IMR-90 (cell line): ENCODE data around the gene AAK1. TPM values are rescaled to one million over a fixed set of nuclear protein-coding genes. Genes with fewer than 3 reads are reported as not detected.

ENCODE experiments used
- ATAC-seq: fragments of 200-7000 bp; cut with Tn5 transposase; 2 replicates; pipeline ENCODE4 v1.9.1; 2020; ENCODE audit warnings: low read depth, mild to moderate bottlenecking, moderate library complexity
- BruUV-seq: library from RNA; stranded (reverse); fragments of 400-500 nt; replicated peaks from 2 replicates; lab custom pipeline; 2021; lab: Mats Ljungman, UMichigan
- CTCF ChIA-PET: fragments of 300-600 bp; formaldehyde crosslinking; extraction: SDS; loops from one replicate; lab custom pipeline; 2021; ENCODE audit warnings: antibody characterized with exemption; lab: Yijun Ruan, JAX
- POLR2A ChIA-PET: fragments of 300-600 bp; sonication (Branson Sonifier 250); formaldehyde crosslinking; loops from one replicate; lab custom pipeline; 2022; ENCODE audit warnings: antibody characterized with exemption; ENCODE audit not compliant: unreplicated experiment; lab: Charles Lee
- DNase-seq: peaks from one replicate; pipeline ENCODE4 v3.0.0; 2013
- H2AFZ ChIP-seq: replicated peaks from 2 replicates; pipeline ENCODE3; 2013; ENCODE audit warnings: low read length, mild to moderate bottlenecking; ENCODE audit not compliant: poor library complexity
- H2AK5ac ChIP-seq: 2 replicates; pipeline ENCODE4 v1.6.1; 2013; ENCODE audit warnings: low read depth, low read length, inconsistent platforms
- H2AK9ac ChIP-seq: replicated peaks from 2 replicates; pipeline ENCODE3; 2013; ENCODE audit warnings: mild to moderate bottlenecking, low read depth, low read length, moderate library complexity; ENCODE audit not compliant: poor library complexity
- H2BK120ac ChIP-seq: 2 replicates; pipeline ENCODE4 v1.6.1; 2013; ENCODE audit warnings: low read depth, low read length, inconsistent platforms
- H2BK15ac ChIP-seq: 3 replicates; pipeline ENCODE4 v1.6.1; 2013; ENCODE audit warnings: low read depth, low read length, inconsistent platforms
- H2BK20ac ChIP-seq: 2 replicates; pipeline ENCODE4 v1.6.1; 2013; ENCODE audit warnings: low read depth, mild to moderate bottlenecking, inconsistent platforms, low read length, moderate library complexity
- H2BK5ac ChIP-seq: 2 replicates; pipeline ENCODE4 v1.6.1; 2013; ENCODE audit warnings: mild to moderate bottlenecking, low read depth, low read length, inconsistent platforms; ENCODE audit not compliant: poor library complexity, severe bottlenecking
- H3K14ac ChIP-seq: replicated peaks from 2 replicates; pipeline ENCODE4 v1.6.1; 2013; ENCODE audit warnings: low read depth, low read length, inconsistent platforms
- H3K18ac ChIP-seq: 2 replicates; pipeline ENCODE4 v1.6.1; 2013; ENCODE audit warnings: low read depth, low read length, control low read depth
- H3K23ac ChIP-seq: 2 replicates; pipeline ENCODE4 v1.6.1; 2013; ENCODE audit warnings: low read depth, low read length, inconsistent platforms
- H3K27ac ChIP-seq: 2 replicates; pipeline ENCODE4 v1.5.1; 2013; ENCODE audit warnings: mild to moderate bottlenecking, control low read depth, low read length; ENCODE audit not compliant: insufficient read depth
- H3K27me3 ChIP-seq: 2 replicates; pipeline ENCODE4 v1.6.1; 2013; ENCODE audit warnings: low read length; ENCODE audit not compliant: control insufficient read depth, insufficient read depth
- H3K36me3 ChIP-seq: 2 replicates; pipeline ENCODE4 v1.6.1; 2013; ENCODE audit warnings: low read length, mixed read lengths; ENCODE audit not compliant: control insufficient read depth, insufficient read depth
- H3K4ac ChIP-seq: 2 replicates; pipeline ENCODE4 v1.6.1; 2013; ENCODE audit warnings: low read depth, low read length, inconsistent platforms
- H3K4me1 ChIP-seq: 2 replicates; pipeline ENCODE4 v1.6.1; 2013; ENCODE audit warnings: low read length, mixed read lengths; ENCODE audit not compliant: control insufficient read depth, insufficient read depth
- H3K4me2 ChIP-seq: 2 replicates; pipeline ENCODE4 v1.6.1; 2013; ENCODE audit warnings: low read depth, mild to moderate bottlenecking, control low read depth, low read length, moderate library complexity
- H3K4me3 ChIP-seq: 2 replicates; pipeline ENCODE4 v1.5.1; 2013; ENCODE audit warnings: low read depth, mild to moderate bottlenecking, control low read depth, low read length, moderate library complexity; ENCODE audit not compliant: insufficient read depth
- H3K56ac ChIP-seq: 2 replicates; pipeline ENCODE4 v1.6.1; 2013; ENCODE audit warnings: low read length, inconsistent platforms; ENCODE audit not compliant: insufficient read depth; ENCODE audit errors: extremely low read depth
- H3K79me1 ChIP-seq, 2 experiments: 2 replicates each; pipeline ENCODE4 v1.6.1; 2013; ENCODE audit warnings: low read length in 2 of 2, inconsistent platforms in 1 of 2, low read depth in 1 of 2
- H3K9ac ChIP-seq: 2 replicates; pipeline ENCODE4 v1.6.1; 2013; ENCODE audit warnings: low read depth, low read length, control low read depth
- H3K9me1 ChIP-seq: 2 replicates; pipeline ENCODE4 v1.6.1; 2013; ENCODE audit warnings: low read length, inconsistent platforms; ENCODE audit not compliant: insufficient read depth
- H3K9me3 ChIP-seq: 2 replicates; pipeline ENCODE4 v1.6.1; 2013; ENCODE audit warnings: low read length; ENCODE audit not compliant: control insufficient read depth, insufficient read depth
- H4K20me1 ChIP-seq: 2 replicates; pipeline ENCODE4 v1.6.1; 2013; ENCODE audit warnings: low read length, inconsistent platforms; ENCODE audit not compliant: insufficient read depth
- H4K5ac ChIP-seq: 2 replicates; pipeline ENCODE4 v1.6.1; 2013; ENCODE audit warnings: mild to moderate bottlenecking, low read depth, low read length, control low read depth
- H4K8ac ChIP-seq, 2 experiments: 2 replicates each; pipeline ENCODE4 v1.6.1; 2013; ENCODE audit warnings: low read depth in 2 of 2, low read length in 2 of 2, control low read depth in 1 of 2, inconsistent platforms in 1 of 2
- H4K91ac ChIP-seq: 2 replicates; pipeline ENCODE4 v1.6.1; 2013; ENCODE audit warnings: low read depth, low read length, inconsistent platforms; ENCODE audit not compliant: insufficient read depth
- BHLHE40 ChIP-seq: fragments of 150-350 bp; IDR thresholded peaks from 2 replicates; pipeline ENCODE4 v1.6.1; 2016; ENCODE audit warnings: mild to moderate bottlenecking, low read depth, low read length
- CEBPB ChIP-seq: IDR thresholded peaks from 2 replicates; pipeline ENCODE4 v1.6.1; 2012; ENCODE audit warnings: low read depth, low read length, improper control_type of control experiment
- CHD1 ChIP-seq: IDR thresholded peaks from 2 replicates; pipeline ENCODE4 v1.6.1; 2012; ENCODE audit warnings: low read depth, low read length, improper control_type of control experiment
- ELK1 ChIP-seq: fragments of 150-350 bp; IDR thresholded peaks from 2 replicates; pipeline ENCODE4 v1.6.1; 2016; ENCODE audit warnings: low read depth, mild to moderate bottlenecking, low read length, moderate library complexity, borderline replicate concordance
- FOS ChIP-seq: fragments of 150-350 bp; IDR thresholded peaks from 2 replicates; pipeline ENCODE4 v1.6.1; 2016; ENCODE audit warnings: low read depth, low read length
- MAFK ChIP-seq: IDR thresholded peaks from 2 replicates; pipeline ENCODE4 v1.6.1; 2012; ENCODE audit warnings: low read depth, low read length, improper control_type of control experiment
- MAZ ChIP-seq: IDR thresholded peaks from 2 replicates; pipeline ENCODE4 v1.6.1; 2012; ENCODE audit warnings: low read depth, mild to moderate bottlenecking, low read length, improper control_type of control experiment, moderate library complexity, borderline replicate concordance
- MXI1 ChIP-seq: IDR thresholded peaks from 2 replicates; pipeline ENCODE4 v1.6.1; 2012; ENCODE audit warnings: low read depth, mild to moderate bottlenecking, low read length, moderate library complexity, borderline replicate concordance
- NFE2L2 ChIP-seq: fragments of 150-350 bp; IDR thresholded peaks from 2 replicates; pipeline ENCODE4 v1.6.1; 2016; ENCODE audit warnings: low read depth, mild to moderate bottlenecking, low read length
- POLR2A ChIP-seq: IDR thresholded peaks from 2 replicates; pipeline ENCODE4 v1.6.1; 2012; ENCODE audit warnings: mild to moderate bottlenecking, low read depth, low read length
- RAD21 ChIP-seq: IDR thresholded peaks from 2 replicates; pipeline ENCODE4 v1.6.1; 2012; ENCODE audit warnings: low read length, improper control_type of control experiment
- RCOR1 ChIP-seq: IDR thresholded peaks from 2 replicates; pipeline ENCODE4 v1.6.1; 2012; ENCODE audit warnings: mild to moderate bottlenecking, low read length, improper control_type of control experiment; ENCODE audit not compliant: insufficient replicate concordance
- RFX5 ChIP-seq: IDR thresholded peaks from 2 replicates; pipeline ENCODE4 v1.8.0; 2012; ENCODE audit warnings: low read depth, mild to moderate bottlenecking, low read length, moderate library complexity
- SMC3 ChIP-seq: fragments of 150-350 bp; IDR thresholded peaks from 2 replicates; pipeline ENCODE4 v1.6.1; 2016; ENCODE audit warnings: low read depth, mild to moderate bottlenecking, antibody characterized with exemption, low read length, moderate library complexity
- WGBS, 2 experiments: methylation state at CpG; one replicate each; pipeline versions ENCODE4 v1.1.5 to v1.1.7; 2013; ENCODE audit warnings: missing lambda C conversion rate in 2 of 2; ENCODE audit not compliant: insufficient read length in 1 of 2; ENCODE audit errors: extremely low coverage in 2 of 2; 5-methylcytosine and 5-hydroxymethylcytosine counted together
- dilution Hi-C: fragments of 300-500 bp; cut with HindIII; formaldehyde crosslinking; loops from one replicate; pipeline ENCODE4 v1.14.3; 2018; ENCODE audit warnings: low sequenced_read_pairs; ENCODE audit not compliant: unreplicated experiment
- in situ Hi-C: fragments of 300-500 bp; cut with MboI; formaldehyde crosslinking; loops from 3 replicates; pipeline ENCODE4 v1.14.3; 2019; ENCODE audit warnings: low sequenced_read_pairs, inconsistent platforms, mixed read lengths
- intact Hi-C: fragments of 100-400 bp; cut with micrococcal nuclease; formaldehyde crosslinking; loops from 2 replicates; pipeline ENCODE4 v1.10.0; 2022
- polyA plus RNA-seq, 3 experiments: library from polyadenylated mRNA; depleted of rRNA; stranded (reverse); fragments of >200 nt; gene quantifications; 2 replicates each; pipeline ENCODE4 v1.2.3, GENCODE V29; 2012; ENCODE audit warnings: low replicate concordance in 1 of 3
- total RNA-seq: library from RNA; depleted of rRNA; stranded (reverse); fragments of >200 nt; gene quantifications from 2 replicates; pipeline ENCODE4 v1.2.3, GENCODE V29; 2012
- TF ChIP-seq, protein P1 (sequence below): conservative IDR thresholded peaks from 2 replicates; pipeline ENCODE4 v1.5.1; 2012; ENCODE audit warnings: mild to moderate bottlenecking, low read depth, low read length, improper control_type of control experiment
- TF ChIP-seq, protein P2 (sequence below): fragments of 150-350 bp; IDR thresholded peaks from 2 replicates; pipeline ENCODE4 v1.6.1; 2017; ENCODE audit warnings: mild to moderate bottlenecking, antibody characterized with exemption, low read length, low read depth

AAK1 gene
- total and polyA plus RNA-seq, 2 of the 4 experiments (the other 2 are of a cell fraction), result 21.9 to 26.5 TPM

GRCh38 chr2:69491864-69492263 is 151.7 kb downstream of the AAK1 start:
- Histone ChIP-seq H3K9me3 (no peaks in the 10 kb centered on the region), H2BK15ac (no peak overlapping the region), H2AK5ac (no peak overlapping the region), H3K4ac (no peak overlapping the region), H3K9me1 (peaks cover 2% of the 10 kb centered on the region; the same call in 1 of the 2 replicates), H3K18ac (no peak overlapping the region), H4K91ac (no peak overlapping the region), H2BK5ac (no peak overlapping the region), H4K5ac (no peak overlapping the region), H3K79me1 (peaks cover 0 to 3% of the 10 kb centered on the region in 2 experiments; a peak in 2 of 4 replicates), H2AK9ac (no peak overlapping the region), H3K4me2 (no peak overlapping the region), H3K27ac (no peak overlapping the region), H3K4me1 (peaks cover 2% of the 10 kb centered on the region; the same call in 1 of the 2 replicates), H4K8ac (no peak overlapping the region), H3K36me3 (peaks cover 20% of the 10 kb centered on the region), H3K56ac (no peak overlapping the region), H3K4me3 (no peak overlapping the region), H3K23ac (no peak overlapping the region), H3K14ac (no peak overlapping the region), H4K20me1 (no peaks in the 10 kb centered on the region), H2AFZ (no peak overlapping the region), H3K9ac (no peak overlapping the region), H2BK120ac (no peak overlapping the region), H3K27me3 (no peaks in the 10 kb centered on the region), H2BK20ac (no peak overlapping the region)
- ATAC-seq, result no peak
- no peak for TF ChIP-seq MAZ
- TF ChIP-seq CHD1, result no peak
- no peak for TF ChIP-seq ELK1
- no peak for TF ChIP-seq RCOR1
- TF ChIP-seq, protein P1, sequence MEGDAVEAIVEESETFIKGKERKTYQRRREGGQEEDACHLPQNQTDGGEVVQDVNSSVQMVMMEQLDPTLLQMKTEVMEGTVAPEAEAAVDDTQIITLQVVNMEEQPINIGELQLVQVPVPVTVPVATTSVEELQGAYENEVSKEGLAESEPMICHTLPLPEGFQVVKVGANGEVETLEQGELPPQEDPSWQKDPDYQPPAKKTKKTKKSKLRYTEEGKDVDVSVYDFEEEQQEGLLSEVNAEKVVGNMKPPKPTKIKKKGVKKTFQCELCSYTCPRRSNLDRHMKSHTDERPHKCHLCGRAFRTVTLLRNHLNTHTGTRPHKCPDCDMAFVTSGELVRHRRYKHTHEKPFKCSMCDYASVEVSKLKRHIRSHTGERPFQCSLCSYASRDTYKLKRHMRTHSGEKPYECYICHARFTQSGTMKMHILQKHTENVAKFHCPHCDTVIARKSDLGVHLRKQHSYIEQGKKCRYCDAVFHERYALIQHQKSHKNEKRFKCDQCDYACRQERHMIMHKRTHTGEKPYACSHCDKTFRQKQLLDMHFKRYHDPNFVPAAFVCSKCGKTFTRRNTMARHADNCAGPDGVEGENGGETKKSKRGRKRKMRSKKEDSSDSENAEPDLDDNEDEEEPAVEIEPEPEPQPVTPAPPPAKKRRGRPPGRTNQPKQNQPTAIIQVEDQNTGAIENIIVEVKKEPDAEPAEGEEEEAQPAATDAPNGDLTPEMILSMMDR, result no peak
- no peak for TF ChIP-seq MAFK
- TF ChIP-seq BHLHE40, result no peak
- TF ChIP-seq CEBPB, result no peak
- no peak for TF ChIP-seq RAD21
- TF ChIP-seq POLR2A, result no peak
- TF ChIP-seq FOS, result no peak
- TF ChIP-seq, protein P2, sequence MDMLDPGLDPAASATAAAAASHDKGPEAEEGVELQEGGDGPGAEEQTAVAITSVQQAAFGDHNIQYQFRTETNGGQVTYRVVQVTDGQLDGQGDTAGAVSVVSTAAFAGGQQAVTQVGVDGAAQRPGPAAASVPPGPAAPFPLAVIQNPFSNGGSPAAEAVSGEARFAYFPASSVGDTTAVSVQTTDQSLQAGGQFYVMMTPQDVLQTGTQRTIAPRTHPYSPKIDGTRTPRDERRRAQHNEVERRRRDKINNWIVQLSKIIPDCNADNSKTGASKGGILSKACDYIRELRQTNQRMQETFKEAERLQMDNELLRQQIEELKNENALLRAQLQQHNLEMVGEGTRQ, result no peak
- no peak for TF ChIP-seq RFX5
- no peak for TF ChIP-seq MXI1
- no peak for TF ChIP-seq SMC3
- no peak for TF ChIP-seq NFE2L2
- intact Hi-C loops, result no loop called here
- POLR2A ChIA-PET, result no interaction called here
- 100% methylated on average over 1 of the region's 4 CpGs; no CpG with 5 or more reads in 1 of the 2 experiments for WGBS, 2 experiments
- no peak for DNase-seq
- in situ Hi-C loops, result no loop called here
- BruUV-seq, result no TSS peak
- CTCF ChIA-PET, result no interaction called here
- dilution Hi-C loops, result no loop called here
